Activated gamma-delta T cell treated with Interleukin-2 at 50 U/mL for 16 hours (primary cell): ENCODE data around the gene CETP.
"Not testable (repeated sequence)": the region's sequence is repeated elsewhere in the genome, so short reads cannot be mapped to it uniquely, and the experiment has no call there.

Experiments
- DNase-seq: peaks from one replicate; pipeline ENCODE4 v3.0.0-alpha.2; 2020

The CETP gene

GRCh38 chr16:56984639-56985038 lies 22.9 kb downstream of the CETP start:
- no peak for DNase-seq

GRCh38 chr16:56985288-56985961 lies 23.7 kb downstream of the CETP start:
- DNase-seq: no peak

- DNase-seq: no peak
Measured at GRCh38 chr16:56985962-56986360, 24.2 kb downstream of the CETP start.

GRCh38 chr16:56986361-56986760 lies 24.6 kb downstream of the CETP start:
- no peak for DNase-seq

- DNase-seq: not testable (repeated sequence)
Measured at GRCh38 chr16:56986908-56987307, 25.2 kb downstream of the CETP start.

- DNase-seq: no peak
Measured at GRCh38 chr16:56987692-56988091, 25.9 kb downstream of the CETP start.

GRCh38 chr16:56988161-56988947 lies 26.6 kb downstream of the CETP start:
- no peak for DNase-seq

- peak; percentile 85 for DNase-seq
Measured at GRCh38 chr16:56988948-56989945, 27.5 kb downstream of the CETP start, which contains the start of gene NLRC5. TSS of gene NLRC5 (plus strand) at chr16:56989557. CDS start at chr16:57020713, 31,156 bp downstream.

- no peak for DNase-seq
Measured at GRCh38 chr16:56989988-56990387, 28.2 kb downstream of the CETP start.

- DNase-seq: no peak
Measured at GRCh38 chr16:56990407-56991286, 28.9 kb downstream of the CETP start.

- DNase-seq: not testable (repeated sequence)
Measured at GRCh38 chr16:56992431-56992830, 30.7 kb downstream of the CETP start.

GRCh38 chr16:56993204-56993603 lies 31.5 kb downstream of the CETP start:
- no peak for DNase-seq

GRCh38 chr16:56994311-56994710 lies 32.6 kb downstream of the CETP start:
- DNase-seq: no peak

GRCh38 chr16:56995136-56995805 lies 33.5 kb downstream of the CETP start:
- no peak for DNase-seq

GRCh38 chr16:56997264-56997663 lies 35.5 kb downstream of the CETP start:
- no peak for DNase-seq

- no peak for DNase-seq
Measured at GRCh38 chr16:56997931-56998330, 36.2 kb downstream of the CETP start.

- DNase-seq: no peak
Measured at GRCh38 chr16:56998352-56998751, 36.6 kb downstream of the CETP start.

GRCh38 chr16:56998861-56999260 lies 37.1 kb downstream of the CETP start:
- DNase-seq: no peak

- DNase-seq: no peak
Measured at GRCh38 chr16:56999409-57000270, 37.9 kb downstream of the CETP start.

- DNase-seq: peak; percentile 48
Measured at GRCh38 chr16:57000271-57001025, 38.7 kb downstream of the CETP start.
